Bronchial epithelial cell (primary cell): ENCODE measurements around the gene TAF4. TPM values are rescaled to one million over a fixed set of nuclear protein-coding genes. Genes with fewer than 3 reads are reported as not detected.

Experiments used
- DNase-seq: peaks from one replicate; pipeline ENCODE4 v3.0.0-alpha.2; 2010; ENCODE audit warnings: low read depth
- FAIRE-seq: peaks from 2 replicates; lab custom pipeline; 2011; peaks lifted over from hg19 to GRCh38; lab: Jason Lieb, UNC
- H3K27me3 ChIP-seq: 2 replicates; pipeline ENCODE4 v1.5.1; 2011; ENCODE audit warnings: low read length; ENCODE audit not compliant: control insufficient read depth, insufficient read depth
- H3K36me3 ChIP-seq: 2 replicates; pipeline ENCODE4 v1.5.1; 2011; ENCODE audit warnings: low read length; ENCODE audit not compliant: control insufficient read depth, insufficient read depth
- H3K4me3 ChIP-seq: 2 replicates; pipeline ENCODE4 v1.5.1; 2011; ENCODE audit warnings: mild to moderate bottlenecking, low read depth, low read length, control low read depth
- total RNA-seq: library from RNA; depleted of rRNA; stranded (reverse); fragments of >200 nt; gene quantifications from 2 replicates; pipeline ENCODE4 v1.2.1, GENCODE V29; 2014
- TF ChIP-seq, protein P1 (sequence below): IDR thresholded peaks from 2 replicates; pipeline ENCODE4 v1.5.1; 2011; ENCODE audit warnings: mild to moderate bottlenecking, moderate library complexity, low read length, control low read depth, inconsistent platforms; ENCODE audit not compliant: insufficient read depth, severe bottlenecking

Gene TAF4
- total RNA-seq, 1 donor from 2014 or later, result 3.2 TPM

GRCh38 chr20:61970357-61970756 lies 95.3 kb downstream of the TAF4 start:
- H3K4me3 ChIP-seq, result no peak overlapping the region
- TF ChIP-seq, protein P1, sequence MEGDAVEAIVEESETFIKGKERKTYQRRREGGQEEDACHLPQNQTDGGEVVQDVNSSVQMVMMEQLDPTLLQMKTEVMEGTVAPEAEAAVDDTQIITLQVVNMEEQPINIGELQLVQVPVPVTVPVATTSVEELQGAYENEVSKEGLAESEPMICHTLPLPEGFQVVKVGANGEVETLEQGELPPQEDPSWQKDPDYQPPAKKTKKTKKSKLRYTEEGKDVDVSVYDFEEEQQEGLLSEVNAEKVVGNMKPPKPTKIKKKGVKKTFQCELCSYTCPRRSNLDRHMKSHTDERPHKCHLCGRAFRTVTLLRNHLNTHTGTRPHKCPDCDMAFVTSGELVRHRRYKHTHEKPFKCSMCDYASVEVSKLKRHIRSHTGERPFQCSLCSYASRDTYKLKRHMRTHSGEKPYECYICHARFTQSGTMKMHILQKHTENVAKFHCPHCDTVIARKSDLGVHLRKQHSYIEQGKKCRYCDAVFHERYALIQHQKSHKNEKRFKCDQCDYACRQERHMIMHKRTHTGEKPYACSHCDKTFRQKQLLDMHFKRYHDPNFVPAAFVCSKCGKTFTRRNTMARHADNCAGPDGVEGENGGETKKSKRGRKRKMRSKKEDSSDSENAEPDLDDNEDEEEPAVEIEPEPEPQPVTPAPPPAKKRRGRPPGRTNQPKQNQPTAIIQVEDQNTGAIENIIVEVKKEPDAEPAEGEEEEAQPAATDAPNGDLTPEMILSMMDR, result no peak
- DNase-seq (no peak), FAIRE-seq (peak; percentile 13)
- peaks cover 7% of the 10 kb centered on the region for H3K36me3 ChIP-seq
- H3K27me3 ChIP-seq, result peaks cover under 1% of the 10 kb centered on the region

- Histone ChIP-seq H3K27me3 (peaks cover 3% of the 10 kb centered on the region), H3K36me3 (peaks cover 7% of the 10 kb centered on the region), H3K4me3 (no peak overlapping the region)
- no peak for DNase-seq
- FAIRE-seq, result no peak
- TF ChIP-seq, protein P1, result no peak
Measured at GRCh38 chr20:61969806-61970205, 95.9 kb downstream of the TAF4 start.

DNA sequence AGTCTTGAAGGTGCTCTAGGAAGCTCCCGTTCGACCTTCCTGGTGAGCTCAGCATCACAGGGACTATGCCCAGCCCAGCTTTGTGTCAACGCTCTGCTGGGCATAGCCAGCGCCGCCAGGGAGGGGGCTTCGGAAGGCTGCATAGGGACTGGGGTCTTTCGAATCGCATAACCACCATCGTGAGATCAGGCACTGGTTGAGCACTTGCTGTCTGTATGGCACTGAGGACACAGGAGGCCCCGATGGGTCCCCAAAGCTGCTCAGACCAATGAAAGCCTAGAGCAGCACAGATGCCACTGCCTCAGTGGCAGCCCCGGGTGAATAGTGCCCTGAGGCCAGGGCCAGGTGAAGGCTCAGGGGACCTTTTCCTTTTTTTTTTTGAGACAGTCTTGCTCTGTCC lies 96.7 kb downstream of the TAF4 start:
- FAIRE-seq, result no peak
- DNase-seq, result no peak
- Histone ChIP-seq H3K36me3 (peaks cover 4% of the 10 kb centered on the region), H3K4me3 (no peak overlapping the region), H3K27me3 (peaks cover 5% of the 10 kb centered on the region)
- TF ChIP-seq, protein P1, result no peak

- DNase-seq, result no peak
- H3K36me3 ChIP-seq, result peaks cover under 1% of the 10 kb centered on the region
- peaks cover 5% of the 10 kb centered on the region for H3K27me3 ChIP-seq
- TF ChIP-seq, protein P1, result no peak
- no peak overlapping the region for H3K4me3 ChIP-seq
- FAIRE-seq, result no peak
Measured at GRCh38 chr20:61968036-61968810, 97.5 kb downstream of the TAF4 start.

DNA sequence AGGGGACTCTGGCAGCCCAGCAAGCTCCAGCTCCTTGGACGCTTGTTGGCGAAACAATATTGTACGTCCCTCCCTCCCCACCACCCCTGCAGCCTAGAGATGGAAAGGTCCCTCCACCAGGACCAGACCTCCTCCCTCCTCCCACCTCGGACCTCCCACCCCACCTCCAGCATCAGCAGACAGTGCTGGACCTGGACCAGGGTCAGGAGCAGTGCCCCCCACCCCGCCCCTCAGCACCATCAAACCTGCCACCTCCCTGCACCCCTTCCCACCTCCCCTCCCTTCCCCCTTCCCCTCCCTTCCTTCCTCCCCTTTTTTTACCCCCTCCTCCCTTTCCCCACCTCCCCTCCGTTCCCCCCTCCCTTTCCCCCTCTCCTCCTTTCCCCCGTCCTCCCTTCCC lies 98.4 kb downstream of the TAF4 start:
- no peak overlapping the region for H3K4me3 ChIP-seq
- no peak for FAIRE-seq
- TF ChIP-seq, protein P1, result no peak

More for the DNA sequence above, 98.4 kb downstream of the TAF4 start:
- DNase-seq, result no peak
- no peaks in the 10 kb centered on the region for H3K36me3 ChIP-seq
- peaks cover 5% of the 10 kb centered on the region for H3K27me3 ChIP-seq
